PC-3 (cell line): ENCODE results near the gene MTHFD1.

ENCODE experiments used
- CTCF ChIP-seq: fragments of 300-600 bp; sonication (generic); conservative IDR thresholded peaks from 2 replicates; pipeline ENCODE4 v1.5.1; 2017; ENCODE audit warnings: antibody characterized with exemption, low read depth, mild to moderate bottlenecking, low read length
- EZH2phosphoT487 ChIP-seq: fragments of 300-600 bp; sonication (generic); IDR thresholded peaks from 2 replicates; pipeline ENCODE4 v1.6.1; 2018; ENCODE audit warnings: mild to moderate bottlenecking, antibody characterized with exemption, low read length, borderline replicate concordance

GRCh38 chr14:64491637-64492036 lies 103.5 kb downstream of the MTHFD1 start:
- TF ChIP-seq CTCF (no peak), EZH2phosphoT487 (no peak)
